HG03045 (cell line): ENCODE measurements around the gene MRPS18A.
"Not testable (repeated sequence)": the region's sequence is repeated elsewhere in the genome, so short reads cannot be mapped to it uniquely, and the experiment has no call there.

Experiments
- ATAC-seq: cut with Tn5 transposase; IDR thresholded peaks from one replicate; pipeline ENCODE4 v1.9.1; 2021; ENCODE audit warnings: mild to moderate bottlenecking, moderate library complexity; ENCODE audit not compliant: unreplicated experiment

The MRPS18A gene

DNA sequence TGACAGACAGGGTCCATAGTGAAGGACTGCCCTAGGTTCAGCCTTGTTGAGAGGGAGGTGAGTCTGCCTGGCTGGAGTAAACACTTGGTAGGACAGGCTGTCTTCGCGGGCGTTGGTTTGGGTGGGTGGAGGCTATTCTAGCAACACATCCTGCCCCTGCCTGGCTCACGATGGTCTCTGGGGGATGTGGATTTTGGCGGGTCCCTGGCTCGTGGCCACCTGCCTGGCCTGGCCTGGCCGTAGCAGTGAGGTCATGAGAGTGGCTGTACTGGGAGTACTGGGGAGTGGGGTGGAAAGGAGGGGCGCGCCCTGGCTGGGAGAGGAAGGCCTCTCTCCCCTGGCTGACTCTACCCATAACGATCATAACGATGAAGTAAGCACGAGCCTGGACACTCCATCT, 30.2 kb upstream of the MRPS18A start:
- no peak for ATAC-seq

GRCh38 chr6:43717389-43717788, 29.8 kb upstream of the MRPS18A start:
- no peak for ATAC-seq

DNA sequence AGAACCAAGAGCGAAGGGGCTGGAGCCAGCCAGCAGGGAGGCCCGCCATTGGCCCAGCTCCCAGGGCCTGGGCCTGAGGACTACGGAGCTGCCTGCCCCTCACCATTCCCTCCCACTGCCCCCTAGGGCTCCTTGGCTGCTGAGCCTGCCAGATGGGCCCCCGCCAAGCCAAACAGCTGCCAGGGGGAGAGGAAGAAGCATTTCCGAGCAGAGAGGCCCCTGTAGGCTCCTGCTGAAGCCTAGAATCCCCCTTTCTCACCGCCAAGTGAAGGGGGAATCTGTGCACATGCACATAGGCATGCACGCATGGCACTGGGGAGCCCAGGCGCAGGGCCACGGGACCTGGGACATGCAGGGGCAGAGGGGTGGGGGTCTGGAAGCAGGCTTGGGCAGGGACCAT, 28.5 kb upstream of the MRPS18A start:
- no peak for ATAC-seq

GRCh38 chr6:43715056-43715788, 27.6 kb upstream of the MRPS18A start:
- peak; percentile 87 for ATAC-seq

DNA sequence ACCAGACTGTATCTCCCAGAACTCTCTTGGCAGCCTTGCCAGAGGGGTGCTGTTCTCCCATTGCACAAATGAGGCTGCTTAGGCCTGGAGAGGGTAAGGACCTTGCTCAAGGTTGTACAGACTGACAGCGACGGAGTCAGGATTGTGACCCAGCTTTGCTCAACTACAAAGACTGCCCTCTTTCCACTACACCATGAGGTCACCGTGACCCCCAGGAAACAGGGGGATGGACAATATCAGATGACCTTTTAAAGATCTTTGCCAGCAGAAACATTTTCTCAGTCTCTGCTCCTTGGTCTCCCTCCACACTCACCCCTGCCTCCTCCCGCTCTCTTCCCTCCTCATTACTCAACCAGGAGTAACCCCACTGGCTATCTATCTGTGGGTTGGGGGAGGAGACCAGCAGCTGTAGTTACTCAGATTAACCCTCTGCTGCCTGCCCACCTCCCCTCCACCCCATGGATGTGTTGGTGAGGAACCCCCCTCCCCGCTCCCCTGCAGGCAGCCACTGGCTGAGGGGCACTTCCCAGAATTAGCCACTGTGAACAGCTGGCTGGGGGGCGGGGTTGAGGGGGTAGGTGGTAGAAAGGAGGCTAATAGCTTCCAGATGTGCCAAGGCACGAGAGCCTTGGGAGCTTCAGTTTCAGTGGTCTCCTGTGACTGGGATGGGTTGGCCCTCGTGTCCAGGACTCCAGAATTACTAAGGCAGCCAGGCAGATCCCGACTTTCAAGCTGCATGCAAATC, 26.9 kb upstream of the MRPS18A start:
- ATAC-seq: peak; percentile 8

GRCh38 chr6:43713643-43714310, 26.2 kb upstream of the MRPS18A start:
- ATAC-seq: no peak

DNA sequence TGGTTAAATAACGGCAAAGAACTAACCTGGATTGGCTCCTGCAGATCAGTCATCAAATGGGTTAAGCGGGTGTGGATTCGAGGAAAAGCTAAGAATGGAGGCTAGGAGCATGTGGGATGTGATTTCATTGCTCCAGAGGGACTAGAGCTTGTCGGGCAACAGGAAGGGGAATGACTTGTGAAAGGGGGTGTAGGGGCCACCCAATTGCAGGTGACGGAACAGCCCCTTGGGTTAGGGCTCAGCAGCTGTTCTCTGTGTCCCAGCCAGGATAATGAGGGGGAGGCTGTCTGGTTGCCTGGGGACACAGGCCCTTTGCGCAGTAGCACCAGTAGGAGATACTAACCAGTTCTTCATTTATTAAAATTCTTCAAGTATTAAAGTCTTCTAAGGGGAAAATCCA, 25.0 kb upstream of the MRPS18A start:
- ATAC-seq: no peak

DNA sequence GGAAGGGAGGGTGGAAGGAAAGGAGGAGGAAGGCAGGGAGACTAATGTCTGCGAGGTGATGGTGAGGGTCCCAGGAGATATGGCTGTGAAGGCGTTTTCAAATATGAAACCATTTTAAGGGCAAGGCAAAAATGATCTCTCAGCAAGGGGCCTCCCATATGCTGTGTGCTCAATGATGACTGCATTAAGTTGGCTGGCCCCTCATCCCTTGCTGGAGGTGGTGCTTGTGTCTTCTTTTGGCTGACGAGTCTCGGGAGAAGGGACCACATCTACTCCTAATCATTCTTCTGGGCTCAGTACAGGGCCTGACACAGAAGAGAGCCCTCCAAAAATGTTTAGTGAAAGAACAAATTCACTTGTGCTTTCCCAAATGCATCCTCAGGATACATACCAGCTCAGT, 23.0 kb upstream of the MRPS18A start:
- no peak for ATAC-seq

GRCh38 chr6:43709654-43710303, 22.2 kb upstream of the MRPS18A start:
- no peak for ATAC-seq

GRCh38 chr6:43708860-43709653, 21.5 kb upstream of the MRPS18A start:
- no peak for ATAC-seq

GRCh38 chr6:43707767-43708166, 20.2 kb upstream of the MRPS18A start:
- ATAC-seq: no peak

DNA sequence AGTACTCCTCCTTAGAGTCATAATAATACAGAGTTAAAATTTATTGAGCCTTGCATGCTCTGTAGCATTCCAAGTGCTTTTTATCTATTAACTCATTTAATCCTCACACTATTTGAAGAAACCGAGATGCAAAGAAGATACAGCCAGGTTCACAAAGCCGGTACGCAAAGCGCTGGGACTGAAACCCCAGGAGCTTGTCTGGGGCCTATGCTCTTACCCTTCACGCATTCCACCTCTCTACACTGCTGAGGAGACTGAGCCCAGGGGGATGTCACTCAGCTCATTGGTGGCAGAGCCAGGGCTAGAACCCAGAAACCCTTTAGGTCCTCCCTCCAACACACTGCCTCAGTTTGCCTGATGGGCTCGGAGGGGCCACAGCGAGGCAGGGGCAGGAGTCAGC, 19.7 kb upstream of the MRPS18A start:
- ATAC-seq: no peak

GRCh38 chr6:43706788-43707187, 19.2 kb upstream of the MRPS18A start:
- no peak for ATAC-seq

DNA sequence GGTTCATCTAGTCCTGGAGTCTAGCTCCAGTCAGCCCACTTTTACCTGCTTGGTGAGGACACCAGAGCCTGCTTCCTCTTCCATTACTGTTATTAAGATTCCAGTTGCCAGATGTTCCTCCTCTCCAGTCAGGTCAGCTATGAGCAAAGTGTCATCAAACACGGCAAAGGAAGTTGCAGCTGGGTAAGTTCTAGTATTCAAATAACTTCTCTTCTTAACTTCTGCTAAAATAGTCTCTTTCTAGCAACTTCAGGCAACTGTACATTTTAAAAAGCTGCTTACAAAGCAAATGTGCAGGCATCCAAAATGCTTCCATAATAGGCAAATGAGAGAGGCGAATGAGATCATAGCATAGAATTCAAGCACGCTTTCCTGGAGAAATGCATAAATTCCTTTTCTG, 18.4 kb upstream of the MRPS18A start:
- no peak for ATAC-seq

- ATAC-seq: no peak
Observed at GRCh38 chr6:43703512-43704429, 16.2 kb upstream of the MRPS18A start.

GRCh38 chr6:43702534-43703440, 15.2 kb upstream of the MRPS18A start:
- no peak for ATAC-seq

DNA sequence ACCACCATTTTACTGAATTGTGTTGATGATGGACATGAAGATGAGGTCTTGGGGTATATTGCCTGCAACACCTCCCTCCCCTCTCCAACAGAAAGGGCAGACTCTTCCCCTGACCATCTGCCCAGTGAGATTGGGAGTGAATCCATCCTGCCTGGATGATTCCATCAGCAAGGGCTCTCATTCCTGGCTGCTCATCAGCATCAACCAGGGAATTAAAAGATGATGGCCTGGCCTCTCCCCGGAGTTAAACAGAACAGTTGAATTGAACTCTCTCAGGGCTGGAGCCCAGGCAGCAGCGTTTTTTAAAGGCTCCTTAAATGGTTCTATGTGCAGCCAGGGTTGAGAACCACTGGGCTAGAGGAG, 14.6 kb upstream of the MRPS18A start:
- ATAC-seq: no peak

- ATAC-seq: not testable (repeated sequence)
Observed at GRCh38 chr6:43700939-43701560, 13.5 kb upstream of the MRPS18A start.
